ENCODE results near the gene CD63. TPM values are rescaled to one million over a fixed set of nuclear protein-coding genes. Genes with fewer than 3 reads are reported as not detected.

The CD63 gene
- total RNA-seq, 1 experiment from 2014 or later = 880 TPM

- H3K27ac Mint-ChIP-seq (ENCODE audit: unreplicated experiment) = peak overlapping the region; percentile 93
- no peak for TF ChIP-seq CTCF (IDR thresholded peaks at IDR 0.05; ENCODE audit: unreplicated experiment)
- DNase-seq = no peak
- no peaks in the 10 kb centered on the region for H3K27me3 Mint-ChIP-seq (ENCODE audit: unreplicated experiment)
- intact Hi-C loops (cut with micrococcal nuclease; ENCODE audit: unreplicated experiment) = no loop called here
- CTCF ChIA-PET = interaction anchor here (0.8 kb wide), 1 partner anchor 45 kb away, joined by 3 read pairs; a partner anchor contains a TSS
- no TSS peak for BruUV-seq (replicated peaks)
- no peaks in the 10 kb centered on the region for H3K9me3 Mint-ChIP-seq (ENCODE audit: low read depth, unreplicated experiment)
- peaks cover 83% of the 10 kb centered on the region for H3K36me3 Mint-ChIP-seq (ENCODE audit: insufficient read depth, unreplicated experiment)
- H3K4me1 Mint-ChIP-seq (ENCODE audit: low read depth, unreplicated experiment) = peaks cover 44% of the 10 kb centered on the region
- H3K4me3 Mint-ChIP-seq (ENCODE audit: low read depth, unreplicated experiment) = peak overlapping the region; percentile 80
Measured at GRCh38 chr12:55726971-55727370, 1.8 kb downstream of the CD63 start.

- no peak for DNase-seq
- Mint-ChIP-seq H3K9me3 (ENCODE audit: low read depth, unreplicated experiment) (no peaks in the 10 kb centered on the region), H3K27me3 (ENCODE audit: unreplicated experiment) (no peaks in the 10 kb centered on the region), H3K36me3 (ENCODE audit: insufficient read depth, unreplicated experiment) (peaks cover 91% of the 10 kb centered on the region), H3K27ac (ENCODE audit: unreplicated experiment) (no peak overlapping the region), H3K4me1 (ENCODE audit: low read depth, unreplicated experiment) (peaks cover 52% of the 10 kb centered on the region), H3K4me3 (ENCODE audit: low read depth, unreplicated experiment) (peak overlapping the region; percentile 12)
- CTCF ChIA-PET = interaction anchor here (1.4 kb wide), 1 partner anchor 12 kb away, joined by 28 read pairs; no protein-coding TSS in a partner anchor
- no peak for TF ChIP-seq CTCF (IDR thresholded peaks at IDR 0.05; ENCODE audit: unreplicated experiment)
- intact Hi-C loops (cut with micrococcal nuclease; ENCODE audit: unreplicated experiment) = no loop called here
- BruUV-seq (replicated peaks) = no TSS peak
Measured at GRCh38 chr12:55725556-55725955, 3.3 kb downstream of the CD63 start.

GRCh38 chr12:55724940-55725309 lies 3.9 kb downstream of the CD63 start:
- peak overlapping the region; percentile 11 for H3K27ac Mint-ChIP-seq (ENCODE audit: unreplicated experiment)
- no peak for DNase-seq
- peaks cover 49% of the 10 kb centered on the region for H3K4me1 Mint-ChIP-seq (ENCODE audit: low read depth, unreplicated experiment)
- intact Hi-C loops (cut with micrococcal nuclease; ENCODE audit: unreplicated experiment) = no loop called here
- CTCF ChIA-PET = interaction anchor here (0.6 to 1.5 kb wide), 4 partner anchors 13 to 68 kb away, joined by 4 to 28 read pairs (median 5); a partner anchor contains a TSS
- no peaks in the 10 kb centered on the region for H3K9me3 Mint-ChIP-seq (ENCODE audit: low read depth, unreplicated experiment)
- H3K4me3 Mint-ChIP-seq (ENCODE audit: low read depth, unreplicated experiment) = peak overlapping the region; percentile 3
- no peaks in the 10 kb centered on the region for H3K27me3 Mint-ChIP-seq (ENCODE audit: unreplicated experiment)
- peaks cover 90% of the 10 kb centered on the region for H3K36me3 Mint-ChIP-seq (ENCODE audit: insufficient read depth, unreplicated experiment)
- BruUV-seq (replicated peaks) = no TSS peak
- no peak for TF ChIP-seq CTCF (IDR thresholded peaks at IDR 0.05; ENCODE audit: unreplicated experiment)

GRCh38 chr12:55724226-55724939 lies 4.4 kb downstream of the CD63 start:
- H3K9me3 Mint-ChIP-seq (ENCODE audit: low read depth, unreplicated experiment) = no peaks in the 10 kb centered on the region
- peak overlapping the region; percentile 3 for H3K4me3 Mint-ChIP-seq (ENCODE audit: low read depth, unreplicated experiment)
- H3K4me1 Mint-ChIP-seq (ENCODE audit: low read depth, unreplicated experiment) = peaks cover 49% of the 10 kb centered on the region
- DNase-seq = peak; percentile 78
- peak overlapping the region; percentile 11 for H3K27ac Mint-ChIP-seq (ENCODE audit: unreplicated experiment)
- CTCF ChIA-PET = interaction anchor here (0.6 to 1.5 kb wide), 4 partner anchors 13 to 68 kb away, joined by 4 to 28 read pairs (median 5); a partner anchor contains a TSS
- intact Hi-C loops (cut with micrococcal nuclease; ENCODE audit: unreplicated experiment) = no loop called here
- H3K27me3 Mint-ChIP-seq (ENCODE audit: unreplicated experiment) = no peaks in the 10 kb centered on the region
- no TSS peak for BruUV-seq (replicated peaks)
- TF ChIP-seq CTCF (IDR thresholded peaks at IDR 0.05; ENCODE audit: unreplicated experiment) = peak; percentile 55
- H3K36me3 Mint-ChIP-seq (ENCODE audit: insufficient read depth, unreplicated experiment) = peaks cover 87% of the 10 kb centered on the region
